NCI-H82 treated with DMSO at 0.1 percent for 48 hours (cell line): ENCODE data around the gene TMEM170A.

Source experiments
- DNase-seq: peaks from one replicate; lab custom pipeline; 2025; ENCODE audit not compliant: unreplicated experiment; lab: John Stamatoyannopoulos, UW

Gene TMEM170A

DNA sequence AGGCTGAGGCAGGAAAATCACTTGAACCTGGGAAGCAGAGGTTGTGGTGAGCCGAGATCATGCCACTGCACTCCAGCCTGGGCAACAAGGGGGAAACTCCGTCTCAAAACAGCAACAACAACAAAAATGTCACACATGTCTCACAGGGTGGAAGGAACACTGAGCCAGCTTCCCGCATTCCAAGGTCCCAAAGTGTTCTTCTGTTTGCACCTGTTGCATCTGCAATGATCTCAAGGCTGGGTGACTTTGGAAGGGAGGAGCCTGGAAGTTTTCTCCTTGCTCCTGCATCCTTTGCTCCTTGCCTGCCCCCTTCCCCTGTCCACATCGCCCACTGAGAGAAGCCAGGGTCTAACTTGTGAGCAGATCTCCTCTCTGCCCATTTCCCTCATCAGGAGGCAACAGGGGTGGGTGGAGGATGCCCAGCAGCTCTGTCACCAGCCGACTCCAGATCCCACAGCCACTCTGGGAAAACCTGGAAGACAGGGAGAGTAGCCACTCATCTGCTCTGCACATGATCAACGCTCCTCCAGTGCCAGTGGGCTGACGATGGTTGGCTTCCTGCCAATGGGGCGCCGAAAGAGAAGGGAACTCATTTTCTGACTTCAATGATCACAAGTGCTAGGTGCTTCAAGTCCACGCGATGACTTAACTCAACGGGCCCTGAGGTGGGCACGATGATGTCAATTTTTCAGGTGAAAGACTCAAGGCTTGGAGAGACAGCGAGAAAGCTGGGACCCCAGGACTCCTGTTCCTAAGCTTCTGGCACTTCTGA is 18.1 kb upstream of the TMEM170A start:
- DNase-seq = no peak

DNA sequence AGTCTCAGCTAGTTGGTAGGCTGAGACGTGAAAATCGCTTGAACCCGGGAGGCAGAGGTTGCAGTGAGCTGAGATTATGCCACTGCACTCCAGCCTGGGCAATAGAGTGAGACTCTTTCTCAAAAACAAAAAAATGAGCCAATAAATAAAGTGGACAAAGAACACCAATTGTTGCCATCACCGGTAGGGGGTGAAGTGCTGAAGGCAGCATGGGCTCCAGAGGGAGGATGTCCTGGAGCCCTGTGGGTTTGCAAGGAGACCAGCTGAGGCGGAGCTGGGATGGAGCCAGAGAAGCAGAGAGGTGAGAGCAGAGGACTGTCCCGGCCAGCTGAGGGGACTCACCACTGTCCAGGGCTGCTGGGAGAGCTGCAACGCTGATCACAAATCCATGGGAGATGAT is 17.0 kb upstream of the TMEM170A start:
- DNase-seq = no peak

DNA sequence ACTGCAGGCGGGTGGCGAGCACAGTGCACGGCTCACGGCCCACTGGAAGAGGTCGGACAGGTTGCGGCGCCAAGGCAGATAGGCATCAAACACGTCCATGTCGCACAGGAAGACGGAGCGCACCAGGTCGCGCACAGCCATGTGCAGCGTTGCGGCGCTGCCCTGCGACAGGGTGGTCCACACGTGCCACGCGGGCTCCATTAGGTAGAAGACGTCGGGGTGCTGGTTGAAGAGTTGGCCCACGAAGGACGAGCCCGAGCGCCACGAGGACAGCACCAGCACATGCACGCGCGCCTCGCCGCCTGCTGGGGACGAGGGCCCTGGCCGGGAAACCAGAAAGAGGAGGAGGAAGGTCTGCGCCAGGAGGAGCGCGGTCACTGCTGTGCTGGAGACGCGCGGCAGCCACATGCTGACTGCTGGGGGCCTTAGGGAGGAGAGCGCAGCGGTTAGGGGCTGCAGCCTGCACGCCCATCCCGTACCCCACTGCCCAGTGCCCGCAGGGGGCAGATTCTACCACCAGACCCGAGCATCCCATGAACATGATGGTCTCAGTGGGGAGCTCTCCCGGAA is 15.0 kb upstream of the TMEM170A start:
- DNase-seq = no peak

DNA sequence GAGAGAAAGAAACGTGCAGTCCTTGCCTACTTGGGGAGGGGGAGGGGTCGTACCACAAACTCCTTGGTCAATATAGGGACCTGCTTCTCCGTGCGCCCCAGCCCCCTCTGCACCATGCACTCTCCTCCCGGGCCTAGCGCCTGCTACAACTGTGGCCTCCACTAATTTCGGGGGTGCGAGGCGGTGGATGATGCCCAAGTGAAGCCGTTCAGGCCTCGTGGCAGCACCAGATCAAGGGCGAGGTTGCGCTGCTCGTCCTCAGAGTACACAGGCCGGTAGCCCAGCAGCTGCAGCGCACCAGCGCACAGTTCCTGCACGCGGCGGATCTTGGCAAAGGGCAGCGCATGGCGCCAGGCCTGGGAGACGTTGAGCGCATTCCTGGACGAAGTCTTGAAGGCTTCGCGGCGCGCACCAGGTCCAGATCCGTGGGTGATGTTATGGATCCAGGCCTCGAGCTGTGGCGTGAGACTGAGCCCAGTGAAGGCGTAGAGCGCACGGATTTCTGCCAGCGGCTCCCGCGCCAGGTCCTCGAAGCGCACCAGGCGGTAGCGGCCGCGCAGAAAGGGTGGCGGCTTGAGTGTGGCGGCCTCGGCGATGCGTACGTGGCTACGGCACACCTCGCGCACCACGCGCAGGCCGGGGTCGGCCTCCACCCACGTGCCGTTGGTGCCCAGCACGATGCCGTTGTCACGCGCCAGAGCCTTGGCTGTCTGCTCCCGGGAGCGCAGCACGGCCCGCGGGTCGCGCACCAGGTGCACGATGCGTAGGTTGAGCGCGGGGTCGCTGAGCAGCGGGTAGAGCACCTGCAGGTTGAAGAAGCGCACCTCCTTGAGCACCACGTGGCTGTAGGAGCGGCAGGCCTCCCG is 14.2 kb upstream of the TMEM170A start:
- no peak for DNase-seq

DNA sequence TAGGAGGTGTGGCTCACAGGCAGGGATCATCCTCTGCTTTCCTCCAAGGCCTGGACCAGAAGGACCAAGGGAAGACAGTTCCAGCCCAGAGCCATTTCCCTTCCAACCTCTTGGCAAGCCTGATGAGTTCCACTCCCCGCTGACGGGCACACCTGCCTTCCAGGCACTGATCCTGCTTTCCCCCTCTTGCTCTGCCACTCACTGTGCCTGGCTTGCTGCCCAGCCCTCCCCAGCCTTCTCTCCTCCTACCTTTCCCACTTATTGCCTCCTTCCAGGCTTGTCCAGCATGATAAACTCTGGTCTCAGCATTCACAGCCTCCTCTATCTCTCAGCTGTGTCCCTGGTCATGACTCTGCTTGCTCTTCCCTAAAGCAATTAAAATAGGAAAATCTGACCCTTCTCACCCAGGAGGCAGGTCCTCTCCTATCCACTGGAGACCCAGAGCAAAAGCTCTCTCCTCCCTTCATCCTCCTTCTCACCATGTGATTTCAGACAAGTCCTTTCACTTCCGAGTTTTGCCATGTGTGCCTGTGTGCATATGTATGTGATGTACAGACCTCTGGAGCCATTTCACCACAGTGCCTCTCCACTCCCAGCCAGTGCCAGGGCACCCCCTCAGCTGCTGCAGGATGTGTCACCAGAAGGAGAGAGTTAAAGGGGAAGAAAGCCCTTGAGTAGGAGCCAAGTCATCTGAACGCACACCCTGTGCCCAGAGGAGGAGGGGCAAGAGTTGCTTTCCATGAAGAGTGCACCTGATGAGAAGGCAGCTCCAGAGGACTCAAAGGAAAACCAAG is 13.4 kb upstream of the TMEM170A start:
- DNase-seq = no peak

DNA sequence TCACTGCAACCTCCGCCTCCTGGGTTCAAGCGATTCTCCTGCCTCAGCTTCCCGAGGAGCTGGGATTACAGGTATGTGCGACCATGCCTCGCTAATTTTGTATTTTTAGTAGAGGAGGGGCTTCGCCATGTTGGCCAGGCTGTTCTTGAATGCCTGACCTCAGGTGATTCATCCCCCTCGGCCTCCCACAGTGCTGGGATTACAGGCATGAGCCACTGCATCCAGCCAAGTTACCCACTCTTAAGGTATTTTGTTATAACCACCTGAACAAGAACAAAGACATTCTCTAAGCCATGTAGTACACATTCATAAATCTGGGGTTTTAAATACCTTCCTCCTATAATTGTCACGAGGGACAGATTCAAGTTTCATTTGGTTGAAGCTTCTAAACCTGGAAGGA is 12.3 kb upstream of the TMEM170A start:
- DNase-seq = no peak

DNA sequence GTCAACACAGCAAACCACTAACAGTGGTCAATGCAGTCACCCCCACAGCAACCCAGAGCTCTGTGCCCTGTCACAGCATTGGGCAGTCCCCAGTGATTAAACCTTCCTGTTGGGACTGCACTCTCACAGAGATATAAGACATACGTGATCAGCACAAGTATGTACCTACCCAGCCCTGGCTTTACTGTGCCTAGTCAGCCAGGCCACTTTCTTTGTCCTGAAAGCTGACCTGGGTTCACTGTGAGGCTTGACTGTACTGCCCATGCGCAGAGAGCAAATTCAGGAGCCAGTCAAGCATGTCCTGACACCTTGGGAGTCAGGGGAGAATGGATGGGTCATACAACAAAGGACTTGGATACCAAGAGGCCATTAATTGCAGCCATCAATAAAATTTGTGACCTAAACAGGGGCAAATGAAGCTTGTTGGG is 10.9 kb upstream of the TMEM170A start:
- no peak for DNase-seq

DNA sequence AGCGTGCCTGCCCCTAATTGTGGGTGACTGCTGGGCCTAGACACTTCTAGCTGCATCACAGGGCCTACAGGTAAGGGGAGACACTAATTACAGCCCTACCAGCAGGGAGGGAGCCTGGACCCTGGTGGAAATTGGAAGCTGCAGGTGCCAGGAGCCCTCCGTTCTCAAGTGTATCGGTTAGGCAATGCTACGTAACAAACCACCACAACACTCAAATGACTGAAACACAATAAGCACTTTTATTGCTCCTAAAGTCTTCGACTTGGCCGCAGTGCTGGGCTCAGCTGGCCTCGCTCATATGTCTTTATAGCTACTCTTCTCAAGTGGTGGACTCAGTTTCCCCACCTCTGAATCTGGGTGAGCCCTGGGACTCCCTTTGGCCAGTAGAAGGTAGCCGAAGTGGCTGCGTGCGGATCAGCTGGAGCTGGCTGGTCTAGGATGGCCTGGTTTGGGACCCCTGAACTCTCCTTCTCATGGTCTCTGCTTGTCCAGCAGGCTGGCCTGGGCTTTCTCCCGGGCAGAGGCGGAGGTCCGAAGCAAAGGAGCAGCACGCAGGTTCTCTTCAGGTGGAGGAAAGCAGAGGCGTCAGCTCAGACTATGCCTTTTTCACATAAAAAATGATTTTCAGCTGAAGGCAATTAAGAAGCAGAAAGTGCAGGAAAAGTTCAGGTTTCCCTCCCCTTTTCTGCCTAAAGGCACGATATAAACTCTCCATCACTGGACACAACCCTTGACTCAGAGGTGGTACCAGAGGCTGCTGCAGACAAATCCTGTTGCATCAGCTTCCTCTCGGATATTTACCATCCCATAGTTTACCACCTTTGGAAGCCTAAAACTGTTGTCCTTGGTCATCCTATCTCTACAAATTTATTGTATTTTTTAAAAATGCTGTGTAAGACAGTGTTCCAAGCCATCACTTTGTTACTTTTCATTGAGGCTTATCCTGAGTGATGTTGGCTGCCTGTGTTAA is 8.7 kb upstream of the TMEM170A start:
- no peak for DNase-seq

DNA sequence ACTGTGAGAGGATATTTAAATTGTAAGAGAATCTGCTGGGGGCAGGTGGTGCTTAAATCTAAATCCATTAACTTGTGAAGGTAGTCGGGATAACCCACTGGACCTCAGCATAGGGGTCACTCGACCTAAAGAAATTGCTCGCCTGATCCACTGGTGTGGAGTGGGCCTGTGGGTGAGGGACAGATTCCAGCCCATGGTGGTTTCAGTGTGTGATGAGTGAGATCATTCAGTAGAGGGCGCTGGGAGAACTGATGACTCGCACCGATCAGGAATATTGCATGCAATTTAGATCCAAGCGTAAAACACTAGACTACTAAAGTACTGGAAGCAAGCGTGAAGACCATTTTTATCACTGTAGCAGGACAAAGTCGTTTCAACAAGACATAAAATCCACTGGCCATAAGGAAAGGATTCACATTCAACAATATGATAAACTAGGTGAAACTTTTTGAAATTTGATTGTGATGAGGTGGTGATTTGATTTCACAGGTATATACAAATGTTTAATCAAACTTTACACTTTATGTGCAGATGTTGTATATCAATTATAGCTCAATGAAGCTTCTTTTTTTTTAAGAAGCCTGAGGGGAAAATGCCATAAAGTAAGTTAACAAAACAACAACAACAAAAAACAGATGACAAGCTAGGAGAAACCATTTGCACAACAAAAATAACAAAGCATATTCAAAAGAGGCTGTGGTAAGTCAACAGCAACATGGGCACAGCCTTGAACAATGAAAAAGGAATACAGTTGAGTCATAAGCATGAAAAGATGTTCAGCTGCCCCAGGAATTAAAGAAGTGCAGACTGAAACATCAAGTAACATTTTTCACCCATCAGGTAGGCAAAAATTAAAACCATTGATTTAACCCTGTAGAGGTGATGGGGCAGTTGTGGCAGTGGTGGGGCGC is 7.5 kb upstream of the TMEM170A start:
- peak; percentile 34 for DNase-seq

DNA sequence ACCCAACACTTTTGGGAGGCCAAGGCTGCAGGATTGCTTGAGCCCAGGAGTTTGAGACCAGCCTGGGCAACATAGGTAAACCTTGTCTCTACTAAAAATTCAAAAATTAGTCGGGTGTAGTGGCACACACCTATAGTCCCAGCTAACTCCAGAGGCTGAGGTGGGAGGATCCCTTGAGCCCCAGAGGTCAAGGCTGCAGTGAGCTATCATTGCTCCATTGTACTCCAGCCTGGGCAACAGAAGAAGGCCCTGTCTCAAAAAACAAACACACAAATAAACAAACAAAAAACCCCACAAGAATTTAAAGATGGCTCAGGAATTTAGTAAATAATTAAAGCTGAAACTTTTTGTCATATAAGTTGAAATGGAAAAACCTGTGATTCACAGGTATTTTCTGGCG is 2.3 kb upstream of the TMEM170A start:
- no peak for DNase-seq

DNA sequence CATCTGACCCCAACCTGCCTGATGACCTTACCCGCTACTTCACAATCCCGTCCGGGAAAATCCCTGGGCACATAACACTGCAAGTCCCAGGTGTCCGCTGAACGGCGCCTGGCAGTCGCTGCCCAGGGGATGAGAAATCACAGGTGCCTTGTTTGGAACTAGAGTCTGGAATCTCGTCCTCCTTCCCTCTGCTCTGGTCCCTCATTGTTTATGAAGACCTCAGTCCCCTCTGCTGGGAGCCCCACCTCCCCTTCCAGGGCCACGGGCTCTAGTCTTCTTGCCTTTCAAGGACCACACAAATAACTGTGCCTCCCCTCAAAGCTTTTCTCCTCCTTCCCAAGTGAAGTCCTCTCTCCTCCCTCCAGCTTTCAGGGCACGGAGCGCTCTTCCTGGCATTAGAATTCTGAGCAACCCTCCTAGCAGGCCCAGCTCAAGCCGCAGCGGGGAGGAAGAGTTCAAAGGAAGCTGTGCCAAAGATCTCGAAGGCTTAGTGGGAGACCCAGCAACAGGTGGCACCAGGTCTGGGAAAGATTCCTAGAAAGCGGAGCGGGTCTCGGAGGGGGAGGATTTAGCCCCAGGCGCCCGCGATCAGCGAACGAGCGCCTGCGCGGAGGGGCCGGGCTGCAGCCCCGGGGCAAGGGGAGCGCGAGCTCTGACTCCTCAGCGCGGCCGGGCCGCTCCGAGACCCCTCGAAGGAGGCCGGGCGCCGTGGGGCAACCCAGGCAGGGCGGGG is 934 bp downstream of the TMEM170A start:
- peak; percentile 21 for DNase-seq

DNA sequence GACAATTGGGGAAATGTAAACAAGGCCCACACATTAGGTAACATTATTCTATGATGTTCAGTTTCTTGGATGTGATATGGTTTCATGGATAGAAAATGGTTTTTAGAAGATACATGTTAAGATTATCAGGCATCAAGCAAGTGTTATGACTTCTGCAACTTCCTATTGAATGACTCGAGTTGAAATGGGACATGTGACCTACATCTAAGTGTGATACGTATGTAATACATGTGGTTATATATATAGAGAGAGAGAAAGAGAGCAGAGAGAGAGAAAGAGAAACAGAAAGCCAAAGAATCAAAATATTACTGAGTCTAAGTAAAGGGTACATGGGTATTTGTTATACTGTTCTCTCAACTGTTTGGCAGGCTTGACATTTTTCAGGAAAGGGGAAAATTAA is 1.7 kb downstream of the TMEM170A start:
- no peak for DNase-seq

DNA sequence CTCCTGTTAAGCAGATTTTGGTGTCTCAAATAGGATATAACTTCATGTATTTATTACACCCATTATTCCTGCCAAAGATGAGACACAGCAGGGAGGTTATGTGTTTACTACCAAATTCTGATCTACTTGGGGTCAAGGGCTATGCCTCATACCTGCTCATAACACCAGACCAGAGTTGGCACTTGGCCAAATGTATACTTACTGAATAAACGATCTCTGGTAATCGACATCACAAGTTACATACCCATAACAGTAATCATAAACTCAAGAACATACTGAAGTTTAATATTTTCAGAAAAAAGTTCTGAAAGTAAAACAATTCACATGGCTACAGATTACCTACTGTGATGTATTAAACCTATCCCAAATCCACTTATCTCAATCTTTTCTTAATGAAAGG is 2.9 kb downstream of the TMEM170A start:
- no peak for DNase-seq

DNA sequence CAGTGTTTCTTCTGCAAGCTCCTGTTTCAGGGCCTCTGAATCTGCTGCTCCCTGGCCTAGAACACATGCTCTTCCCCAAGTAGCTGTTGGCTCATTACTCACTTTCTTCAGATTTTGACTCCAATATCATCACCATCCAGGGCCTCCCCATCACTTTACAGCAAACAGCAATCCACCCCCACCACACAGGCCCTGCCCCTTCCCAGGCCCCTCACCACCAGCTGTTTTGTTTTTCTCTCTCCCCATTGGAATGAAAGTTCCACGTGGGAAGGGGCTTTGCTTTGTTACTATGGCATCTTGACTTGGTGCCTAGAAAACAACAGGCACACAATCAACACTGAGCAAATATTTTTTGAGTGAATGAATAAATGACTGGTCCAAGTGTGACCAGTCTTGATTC is 4.0 kb downstream of the TMEM170A start:
- DNase-seq = no peak

DNA sequence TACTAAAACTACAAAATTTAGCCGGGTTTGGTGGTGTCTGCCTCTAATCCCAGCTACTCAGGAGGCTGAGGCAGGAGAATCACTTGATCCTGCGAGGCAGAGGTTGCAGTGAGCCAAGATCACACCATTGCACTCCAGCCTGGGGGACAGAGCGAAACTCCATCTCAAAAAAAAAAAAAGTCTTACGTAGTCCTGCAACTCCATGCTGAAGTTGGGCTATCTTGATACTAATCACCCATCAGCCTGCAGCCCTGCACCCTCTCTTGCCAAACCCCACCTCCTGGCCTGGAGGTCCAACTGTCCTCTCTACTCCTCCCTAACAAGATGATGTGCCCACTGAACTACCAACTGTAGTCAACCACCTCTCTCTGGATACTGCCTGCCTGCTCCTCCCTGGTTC is 4.8 kb downstream of the TMEM170A start:
- no peak for DNase-seq

DNA sequence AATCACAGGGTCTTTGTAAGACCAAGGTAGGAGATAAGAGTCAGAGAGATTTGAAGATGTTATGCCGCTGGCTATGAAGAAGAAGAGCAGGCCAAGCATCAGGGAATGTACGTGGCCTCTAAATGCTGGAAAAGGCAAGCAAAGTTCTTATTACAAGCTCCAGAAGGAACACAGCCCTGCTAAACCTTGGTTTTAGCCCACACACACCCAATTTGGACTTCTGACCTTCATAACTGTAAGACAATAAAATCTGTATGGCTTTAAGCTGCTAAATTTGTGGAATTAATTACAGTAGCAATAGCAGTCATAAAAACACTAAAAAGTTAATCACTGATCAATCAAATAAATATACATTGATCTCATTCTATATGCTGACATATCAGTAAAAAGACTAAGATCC is 6.0 kb downstream of the TMEM170A start:
- DNase-seq = no peak

DNA sequence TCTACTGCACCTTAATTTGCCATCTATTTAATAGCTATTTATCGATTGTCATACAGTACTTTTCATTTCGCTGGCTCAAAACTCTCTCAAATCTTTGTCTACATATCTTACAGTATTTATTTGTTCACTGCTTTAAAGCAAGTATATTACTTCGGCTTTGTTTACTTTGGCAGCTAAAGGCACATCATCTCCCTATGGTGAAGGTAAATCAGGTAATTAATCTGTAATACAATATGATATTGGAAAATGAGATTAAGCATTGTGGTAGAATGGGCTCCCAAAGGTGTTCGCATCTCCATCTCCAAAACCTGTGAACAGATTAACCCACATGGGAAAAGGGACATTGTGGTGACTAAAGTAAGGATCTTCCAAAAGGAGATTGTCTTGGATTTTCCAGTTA is 6.5 kb downstream of the TMEM170A start:
- no peak for DNase-seq

DNA sequence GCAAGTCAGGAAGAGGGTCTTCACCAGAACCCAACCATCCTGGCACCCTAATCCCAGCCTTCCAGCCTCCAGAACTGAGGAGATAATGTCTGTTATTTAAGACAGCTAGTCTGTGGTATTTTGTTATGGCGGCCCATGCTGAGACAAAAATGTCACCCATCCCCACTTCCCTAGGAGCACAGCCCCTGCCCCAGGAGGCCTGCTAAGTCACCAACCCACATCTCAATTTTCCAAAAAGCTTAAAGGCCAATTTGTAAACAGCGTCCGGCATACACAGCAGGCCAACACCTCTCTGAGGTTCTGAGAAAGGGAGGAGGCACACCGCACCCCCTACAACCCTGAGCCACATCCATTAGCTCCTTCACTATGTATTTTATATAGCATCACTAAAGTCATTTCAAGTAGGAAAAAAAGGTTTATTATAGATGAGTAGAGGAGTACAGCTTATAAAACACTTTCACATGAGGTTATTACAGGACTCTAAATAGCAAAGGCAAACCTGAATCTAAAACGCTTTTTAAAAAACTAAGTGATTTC is 6.9 kb downstream of the TMEM170A start:
- DNase-seq = no peak
